Ectodermal cell (in vitro differentiated cells): ENCODE measurements around the gene TMUB2.

ENCODE experiments used
- H3K27ac ChIP-seq: 2 replicates; pipeline ENCODE4 v1.7.0; 2013; ENCODE audit warnings: mild to moderate bottlenecking, low read depth, low read length; ENCODE audit not compliant: insufficient read depth, poor library complexity, severe bottlenecking
- H3K27me3 ChIP-seq: 2 replicates; pipeline ENCODE4 v1.7.0; 2013; ENCODE audit warnings: mild to moderate bottlenecking, low read length; ENCODE audit not compliant: insufficient read depth, control insufficient read depth, poor library complexity, severe bottlenecking
- H3K36me3 ChIP-seq: one replicate; pipeline ENCODE4 v1.7.0; 2013; ENCODE audit warnings: low read length; ENCODE audit not compliant: control insufficient read depth, insufficient read depth
- H3K4me1 ChIP-seq: one replicate; pipeline ENCODE4 v1.7.0; 2013; ENCODE audit warnings: low read length; ENCODE audit not compliant: control insufficient read depth, insufficient read depth
- H3K4me3 ChIP-seq: 2 replicates; pipeline ENCODE4 v1.7.0; 2013; ENCODE audit warnings: low read depth, low read length, control low read depth; ENCODE audit not compliant: insufficient read depth
- H3K9me3 ChIP-seq: 2 replicates; pipeline ENCODE4 v1.7.0; 2013; ENCODE audit warnings: mild to moderate bottlenecking, low read length, moderate library complexity; ENCODE audit not compliant: control insufficient read depth
- WGBS, 2 experiments: methylation state at CpG; one replicate each; pipeline ENCODE4 v1.1.7; 2013; ENCODE audit warnings: missing lambda C conversion rate in 2 of 2; 5-methylcytosine and 5-hydroxymethylcytosine counted together

Gene TMUB2

DNA sequence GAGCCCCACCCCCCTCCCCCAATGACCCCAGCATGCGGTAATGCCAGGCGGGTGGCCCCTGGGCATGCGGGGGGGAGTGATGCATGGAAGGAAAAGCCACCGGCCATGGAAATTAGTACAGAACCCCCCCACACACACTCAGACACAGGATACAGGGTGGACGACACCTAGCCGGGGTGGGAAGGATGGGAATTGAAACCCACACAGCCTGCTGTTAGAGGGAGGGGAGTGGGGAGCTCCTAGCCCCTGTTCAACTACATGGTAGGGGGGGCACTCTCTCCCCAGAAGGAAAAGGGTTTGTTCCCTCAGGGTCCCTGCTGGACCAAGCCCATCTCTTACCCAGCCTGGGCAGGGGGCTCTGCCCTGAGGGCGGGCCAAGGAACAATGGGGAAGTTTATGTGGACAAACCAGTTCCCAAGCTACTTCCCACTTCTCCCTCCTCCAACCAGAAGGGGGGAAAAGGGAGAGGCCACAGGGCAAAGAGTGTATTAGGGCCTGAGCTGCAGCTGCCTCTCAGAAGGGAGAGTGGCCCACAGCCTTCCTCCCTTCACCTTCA is 5.2 kb downstream of the TMUB2 start:
- WGBS, 2 experiments, result 67 to 87% methylated on average over 3 to 6 of the region's 7 CpGs
- Histone ChIP-seq H3K4me3 (no peak overlapping the region), H3K27me3 (no peaks in the 10 kb centered on the region), H3K9me3 (no peaks in the 10 kb centered on the region), H3K36me3 (peaks cover 33% of the 10 kb centered on the region), H3K27ac (no peak overlapping the region), H3K4me1 (no peaks in the 10 kb centered on the region)

DNA sequence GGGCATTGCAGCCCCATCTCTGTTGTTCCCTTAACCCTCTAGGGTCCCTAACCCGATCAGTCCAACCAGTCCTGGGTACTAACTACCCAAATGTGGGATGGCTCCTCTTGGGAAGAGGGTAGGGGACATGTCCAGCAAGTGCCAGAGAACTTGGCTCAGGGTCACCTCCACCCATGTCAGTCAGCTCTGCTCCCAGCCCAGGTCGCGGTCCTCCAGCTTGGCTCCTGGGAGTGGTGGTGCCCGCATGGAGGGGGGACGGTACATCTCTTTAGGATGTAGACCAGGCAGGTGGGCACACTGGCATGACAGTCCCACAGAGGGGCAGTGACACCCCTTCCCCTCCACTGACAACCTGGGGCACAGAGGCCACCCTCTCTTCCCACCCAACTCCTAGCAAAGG is 6.0 kb downstream of the TMUB2 start:
- Histone ChIP-seq H3K9me3 (no peaks in the 10 kb centered on the region), H3K27me3 (no peaks in the 10 kb centered on the region), H3K4me1 (no peaks in the 10 kb centered on the region), H3K4me3 (no peak overlapping the region), H3K27ac (no peak overlapping the region), H3K36me3 (peaks cover 36% of the 10 kb centered on the region)
- WGBS, 2 experiments, result 93 to 95% methylated on average over 5 of the region's 5 CpGs

DNA sequence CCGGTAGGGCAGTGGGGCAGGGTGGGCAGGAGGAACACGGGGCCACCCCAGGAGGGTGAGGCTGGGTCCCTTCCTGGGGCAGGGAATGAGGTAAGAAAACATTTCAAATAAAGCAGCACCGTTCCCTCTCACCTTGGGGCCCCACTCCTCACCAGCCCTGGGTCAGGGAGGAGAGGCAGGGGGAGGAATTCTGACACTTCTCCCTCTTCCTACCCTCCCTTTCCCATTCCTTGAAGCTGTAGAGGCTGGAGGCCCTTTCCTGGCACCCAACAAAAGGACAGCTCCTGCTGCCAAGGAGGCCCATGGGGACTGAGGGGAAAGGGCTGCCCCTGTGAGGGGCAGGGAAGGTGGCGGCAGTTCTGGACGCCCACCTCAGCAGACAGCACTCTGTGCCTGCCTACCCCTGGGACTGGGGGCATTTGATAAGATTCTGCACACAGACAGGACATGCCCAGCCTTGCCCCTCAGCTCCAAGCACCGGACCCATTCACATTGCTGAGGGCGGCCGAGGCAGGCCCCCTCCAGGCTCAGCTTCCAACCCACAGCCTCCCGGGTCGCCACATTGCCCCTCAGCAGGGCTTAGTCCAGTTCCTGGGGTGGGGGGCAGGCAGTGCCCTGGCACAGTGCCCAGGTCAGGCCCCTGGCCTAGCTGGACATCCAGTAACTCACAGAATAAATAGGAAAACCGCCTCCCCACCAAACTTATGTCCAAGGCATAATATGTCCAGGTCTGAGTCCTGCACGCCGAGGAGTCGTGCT is 6.7 kb downstream of the TMUB2 start:
- 94 to 96% methylated on average over 14 of the region's 14 CpGs for WGBS, 2 experiments
- Histone ChIP-seq H3K9me3 (no peaks in the 10 kb centered on the region), H3K27me3 (no peaks in the 10 kb centered on the region), H3K4me1 (peaks cover 5% of the 10 kb centered on the region), H3K27ac (no peak overlapping the region), H3K4me3 (no peak overlapping the region), H3K36me3 (peaks cover 36% of the 10 kb centered on the region)

DNA sequence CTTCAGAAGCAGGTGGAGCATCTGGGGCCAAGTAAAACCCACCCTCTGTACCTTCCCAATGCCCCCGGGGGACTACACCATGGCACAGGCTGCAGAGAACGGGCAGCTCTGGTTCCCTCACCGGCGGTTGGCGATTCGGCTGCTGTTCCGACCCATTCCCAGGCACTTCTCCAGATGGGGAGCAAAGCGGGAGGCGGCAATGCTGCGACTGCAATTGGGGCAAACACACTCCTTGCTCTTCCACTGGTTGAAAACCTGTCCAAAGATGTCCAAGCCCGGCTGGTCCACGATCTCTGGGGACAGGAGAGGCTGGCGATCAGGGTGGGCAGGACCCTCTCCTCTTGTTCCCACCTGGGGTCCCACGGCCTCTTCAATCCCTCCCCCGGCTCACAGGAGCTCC is 10.3 kb downstream of the TMUB2 start:
- WGBS, 2 experiments, result 95 to 96% methylated on average over 15 of the region's 15 CpGs
- H3K27me3 ChIP-seq, result no peaks in the 10 kb centered on the region
- H3K4me3 ChIP-seq, result no peak overlapping the region
- H3K27ac ChIP-seq, result no peak overlapping the region
- H3K4me1 ChIP-seq, result peaks cover 5% of the 10 kb centered on the region
- H3K9me3 ChIP-seq, result no peaks in the 10 kb centered on the region
- H3K36me3 ChIP-seq, result peaks cover 30% of the 10 kb centered on the region

DNA sequence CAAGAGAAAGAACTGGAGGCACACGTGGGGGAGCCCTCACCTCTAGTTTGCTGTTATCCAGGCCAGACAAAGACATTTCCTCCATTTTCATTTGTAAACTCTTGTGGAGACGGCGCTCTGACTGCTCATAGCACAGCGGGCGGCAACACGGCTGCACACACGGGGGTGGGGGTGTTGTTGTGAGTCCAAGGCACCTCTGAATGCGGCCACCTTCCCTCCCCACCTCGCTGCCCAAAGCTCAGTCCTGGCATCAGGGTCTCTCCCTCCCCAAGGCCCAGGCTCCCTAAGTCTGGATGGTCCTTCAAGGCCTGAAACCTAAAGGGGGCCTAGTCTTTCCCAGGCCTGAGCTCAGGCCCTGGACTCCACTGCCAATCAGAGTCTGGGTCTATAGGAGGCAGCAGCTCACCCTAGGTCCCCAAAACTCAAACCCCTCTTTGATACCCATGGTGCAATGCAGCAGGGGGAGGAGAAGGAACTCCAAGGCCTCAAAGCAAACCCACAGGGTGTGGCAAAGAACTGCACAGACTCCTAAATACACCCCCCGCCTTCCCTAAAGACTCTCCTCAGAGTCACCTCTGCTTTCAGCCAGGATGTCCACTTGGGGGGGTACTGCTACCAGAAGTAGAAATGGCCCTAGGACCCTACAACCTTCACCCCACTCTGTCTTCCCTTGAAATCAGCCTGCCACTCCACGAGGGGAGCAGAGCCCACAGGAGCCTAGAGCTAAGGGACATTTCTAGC is 11.4 kb downstream of the TMUB2 start:
- Histone ChIP-seq H3K9me3 (no peaks in the 10 kb centered on the region), H3K27ac (no peak overlapping the region), H3K36me3 (peaks cover 30% of the 10 kb centered on the region), H3K27me3 (no peaks in the 10 kb centered on the region), H3K4me1 (peaks cover 5% of the 10 kb centered on the region), H3K4me3 (peak overlapping the region; percentile 73)
- 83 to 84% methylated on average over 11 of the region's 11 CpGs for WGBS, 2 experiments

DNA sequence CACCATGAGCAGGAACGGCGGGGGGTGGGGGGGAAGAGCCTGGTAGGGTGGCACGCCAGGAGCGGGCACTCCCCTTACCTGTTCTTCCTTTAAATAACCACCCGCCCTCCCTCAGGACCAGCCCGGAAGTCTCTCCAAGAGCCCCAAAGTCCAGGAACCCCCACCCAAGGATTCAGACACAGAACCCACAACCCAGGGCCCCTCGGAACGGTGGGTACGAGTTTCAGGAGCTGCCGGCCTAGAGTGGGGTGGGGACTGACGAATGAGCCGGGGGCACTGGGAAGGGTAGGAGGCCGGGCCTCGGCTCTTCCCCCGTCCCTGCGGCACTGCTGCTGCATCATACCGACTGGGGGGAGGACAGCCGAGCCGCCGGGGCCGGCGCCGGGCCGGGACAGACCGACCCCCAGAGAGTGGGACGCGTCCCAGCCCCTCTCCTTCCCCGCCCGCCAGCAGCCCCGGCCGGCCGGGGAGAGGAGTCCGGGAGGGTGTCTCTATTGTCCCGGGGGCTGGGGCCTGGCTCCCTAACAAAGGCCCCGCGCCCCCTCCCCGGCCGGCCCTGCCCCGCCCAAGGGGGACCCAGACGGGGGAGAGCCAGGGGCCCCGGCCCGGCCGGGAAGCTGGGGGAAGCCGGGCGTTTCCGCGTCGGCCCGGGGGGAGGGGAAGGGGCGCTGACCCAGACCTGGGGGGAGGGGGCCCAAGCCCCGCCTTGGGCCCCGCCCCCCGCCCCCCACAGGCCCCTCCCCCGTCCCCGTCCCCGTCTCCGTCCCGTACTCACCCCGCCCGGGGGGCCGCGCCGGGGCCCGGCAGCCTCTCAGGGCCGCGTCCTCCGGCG is 12.2 kb downstream of the TMUB2 start:
- Histone ChIP-seq H3K36me3 (peaks cover 25% of the 10 kb centered on the region), H3K9me3 (no peaks in the 10 kb centered on the region), H3K27ac (peak overlapping the region; percentile 84), H3K27me3 (no peaks in the 10 kb centered on the region), H3K4me3 (peak overlapping the region; percentile 73), H3K4me1 (peaks cover 5% of the 10 kb centered on the region)
- WGBS, 2 experiments, result 0 to 1% methylated on average over 68 of the region's 68 CpGs

DNA sequence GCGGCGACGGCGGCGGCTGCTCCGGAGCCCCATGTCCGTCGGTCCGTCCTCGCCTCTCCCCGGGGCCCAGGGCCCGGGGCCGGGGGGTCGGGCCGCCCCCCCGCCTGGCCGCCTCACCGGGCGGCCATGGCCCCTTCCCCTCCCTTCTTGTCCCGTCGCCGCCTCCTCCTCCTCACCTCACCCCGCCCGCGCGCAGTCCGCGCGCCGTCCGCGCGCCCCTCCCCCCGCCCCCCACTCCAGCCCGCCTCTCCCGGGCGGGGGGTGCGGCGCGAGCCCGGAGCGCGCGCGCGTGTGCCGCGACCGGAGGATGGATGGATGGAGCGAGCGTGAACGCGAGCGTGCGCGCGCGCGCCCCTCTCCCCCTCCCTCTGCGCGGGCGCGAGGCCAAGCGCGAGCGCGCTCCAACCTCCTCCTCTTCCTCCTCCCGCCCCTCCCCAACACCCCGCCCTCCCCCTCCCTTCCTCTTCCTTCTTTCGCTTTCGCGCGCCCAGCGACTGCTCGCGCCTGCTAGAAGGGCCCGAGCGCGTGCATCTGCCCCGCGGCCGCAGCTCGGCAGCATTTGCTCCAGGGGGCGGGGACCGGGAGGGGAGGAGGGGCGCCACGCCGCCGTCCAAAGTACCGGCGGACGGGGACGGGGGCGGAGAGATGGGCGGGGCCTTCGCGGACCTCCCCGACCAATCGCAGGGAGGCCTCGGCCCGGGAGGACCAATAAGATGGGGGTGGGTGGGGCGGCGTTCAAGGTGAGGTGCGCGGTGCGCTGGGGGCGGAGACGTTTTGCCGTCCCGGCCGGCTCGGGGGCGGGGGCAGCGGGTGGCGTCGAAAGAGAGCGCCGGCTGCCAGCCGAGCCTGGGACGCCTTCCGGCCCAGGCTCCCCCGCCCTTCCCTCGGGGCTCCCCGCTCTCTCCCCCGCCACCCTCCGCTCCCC is 13.0 kb downstream of the TMUB2 start, which contains the start of gene ATXN7L3:
Gene ATXN7L3, minus strand, starts transcription at position 332 of the 925 bp plus-strand sequence. CDS start 1,814 bp downstream, outside the sequence.
- no peaks in the 10 kb centered on the region for H3K9me3 ChIP-seq
- peaks cover 5% of the 10 kb centered on the region for H3K4me1 ChIP-seq
- H3K27ac ChIP-seq, result peak within 1 kb of the TSS; percentile 85
- H3K4me3 ChIP-seq, result peak within 1 kb of the TSS; percentile 73
- 0% methylated on average over 123 to 125 of the region's 126 CpGs for WGBS, 2 experiments
- no peaks in the 10 kb centered on the region for H3K27me3 ChIP-seq
- H3K36me3 ChIP-seq, result peaks cover 16% of the 10 kb centered on the region

DNA sequence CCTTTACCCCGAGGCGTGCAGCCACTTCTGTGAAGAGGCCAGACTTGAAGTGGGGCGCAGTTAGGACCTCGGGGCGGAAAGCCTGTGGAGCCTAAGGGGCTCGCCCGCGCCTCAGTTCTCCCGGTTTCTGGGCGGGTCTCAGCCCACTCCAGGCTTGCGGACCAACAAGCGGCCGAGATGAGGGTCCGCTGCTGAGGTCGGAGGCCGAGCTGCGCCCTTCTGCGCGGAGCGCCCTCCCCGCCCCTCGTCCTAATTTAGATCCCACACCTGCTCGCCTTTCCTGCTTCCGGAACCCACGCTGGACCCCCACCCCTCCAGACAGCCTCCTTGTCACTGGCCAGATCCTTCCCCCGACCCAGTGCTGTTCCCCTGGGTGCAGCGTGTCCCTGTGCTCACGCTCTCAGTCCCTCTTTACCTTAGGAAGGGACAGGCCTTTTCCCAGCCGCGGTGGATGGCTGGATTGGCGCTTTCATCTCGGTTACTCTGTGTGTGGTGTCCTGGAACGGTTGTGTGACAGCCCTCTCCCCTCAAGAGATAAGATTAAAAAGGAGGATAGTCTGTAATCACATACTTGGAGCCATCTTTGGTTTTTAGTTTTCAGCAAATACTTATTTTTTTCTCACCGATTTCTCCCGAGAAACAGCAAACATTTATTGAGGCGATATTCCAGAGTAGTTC is 13.8 kb downstream of the TMUB2 start:
- H3K36me3 ChIP-seq, result peaks cover 9% of the 10 kb centered on the region
- no peaks in the 10 kb centered on the region for H3K27me3 ChIP-seq
- H3K9me3 ChIP-seq, result no peaks in the 10 kb centered on the region
- peak overlapping the region; percentile 85 for H3K27ac ChIP-seq
- peaks cover 5% of the 10 kb centered on the region for H3K4me1 ChIP-seq
- 9% methylated on average over 36 of the region's 36 CpGs for WGBS, 2 experiments
- H3K4me3 ChIP-seq, result peak overlapping the region; percentile 73

DNA sequence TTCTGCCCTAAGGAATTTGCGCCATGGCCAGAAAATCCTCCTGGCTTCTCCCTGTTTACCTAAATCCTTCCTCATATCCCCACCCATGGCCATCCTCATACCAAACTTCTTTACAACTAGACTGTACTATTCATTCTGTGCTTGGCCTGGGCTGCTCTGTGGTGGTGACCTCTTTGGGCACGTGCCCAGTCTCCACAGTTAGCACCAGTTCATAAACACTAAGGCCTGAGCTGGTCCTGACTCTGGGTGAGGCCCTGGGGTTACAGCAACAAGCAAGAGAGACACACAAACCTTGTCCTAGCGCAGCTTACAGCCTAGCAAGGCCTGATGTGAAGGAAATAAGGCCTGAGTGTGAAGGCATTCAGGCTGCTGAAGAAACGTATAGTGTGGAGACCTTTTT is 16.0 kb downstream of the TMUB2 start:
- H3K4me1 ChIP-seq, result peaks cover 5% of the 10 kb centered on the region
- no peaks in the 10 kb centered on the region for H3K9me3 ChIP-seq
- no peak overlapping the region for H3K27ac ChIP-seq
- H3K36me3 ChIP-seq, result no peaks in the 10 kb centered on the region
- H3K27me3 ChIP-seq, result no peaks in the 10 kb centered on the region
- 90% methylated on average over 4 of the region's 4 CpGs for WGBS, 2 experiments
- H3K4me3 ChIP-seq, result no peak overlapping the region
